Endothelial cell (in vitro differentiated cells): ENCODE results near the gene WNT1. TPM values are rescaled to one million over a fixed set of nuclear protein-coding genes. Genes with fewer than 3 reads are reported as not detected.

Source experiments
- DNase-seq: peaks from one replicate; pipeline ENCODE4 v3.0.0; 2021; ENCODE audit warnings: low spot score
- H3K27ac Mint-ChIP-seq: one replicate; pipeline ENCODE4 v1.8.0; 2021; ENCODE audit warnings: mixed read lengths, inconsistent platforms; ENCODE audit not compliant: unreplicated experiment
- H3K27me3 Mint-ChIP-seq: one replicate; pipeline ENCODE4 v1.8.0; 2021; ENCODE audit warnings: mild to moderate bottlenecking, moderate library complexity, mixed read lengths, inconsistent platforms; ENCODE audit not compliant: unreplicated experiment
- H3K36me3 Mint-ChIP-seq: one replicate; pipeline ENCODE4 v1.8.0; 2021; ENCODE audit warnings: mild to moderate bottlenecking, low read depth, mixed read lengths, inconsistent platforms; ENCODE audit not compliant: unreplicated experiment
- H3K4me1 Mint-ChIP-seq: one replicate; pipeline ENCODE4 v1.8.0; 2021; ENCODE audit warnings: mild to moderate bottlenecking, mixed read lengths, inconsistent platforms; ENCODE audit not compliant: unreplicated experiment
- H3K4me3 Mint-ChIP-seq: one replicate; pipeline ENCODE4 v1.8.0; 2021; ENCODE audit warnings: mild to moderate bottlenecking, mixed read lengths, inconsistent platforms; ENCODE audit not compliant: unreplicated experiment
- H3K9me3 Mint-ChIP-seq: one replicate; pipeline ENCODE4 v1.8.0; 2021; ENCODE audit warnings: mixed read lengths, inconsistent platforms; ENCODE audit not compliant: unreplicated experiment
- CTCF ChIP-seq: fragments of 200-600 bp; sonication (generic); IDR thresholded peaks from one replicate; pipeline ENCODE4 v1.5.0; 2021; ENCODE audit warnings: antibody characterized with exemption; ENCODE audit not compliant: unreplicated experiment
- total RNA-seq: library from RNA; stranded (reverse); fragmentation: NEBNext Ultra II Directional; extraction: Animal tissue kit (Norgen Biotek cat#: 25700); gene quantifications from one replicate; pipeline ENCODE4 v1.2.1, GENCODE V29; 2021; ENCODE audit not compliant: unreplicated experiment

The WNT1 gene
- total RNA-seq, 1 donor from 2014 or later, result not detected

GRCh38 chr12:48979602-48980388, 1.7 kb downstream of the WNT1 start:
- Mint-ChIP-seq H3K4me3 (peak overlapping the region; percentile 56), H3K4me1 (peaks cover 28% of the 10 kb centered on the region), H3K27me3 (peaks cover 60% of the 10 kb centered on the region), H3K36me3 (peaks cover 16% of the 10 kb centered on the region), H3K9me3 (no peaks in the 10 kb centered on the region), H3K27ac (no peak overlapping the region)
- no peak for TF ChIP-seq CTCF
- DNase-seq, result no peak

- Mint-ChIP-seq H3K4me1 (peaks cover 28% of the 10 kb centered on the region), H3K4me3 (peak overlapping the region; percentile 51), H3K9me3 (no peaks in the 10 kb centered on the region), H3K27ac (no peak overlapping the region), H3K36me3 (peaks cover 16% of the 10 kb centered on the region), H3K27me3 (peaks cover 60% of the 10 kb centered on the region)
- TF ChIP-seq CTCF, result no peak
- DNase-seq, result no peak
Observed at GRCh38 chr12:48980389-48980952, 2.3 kb downstream of the WNT1 start.

GRCh38 chr12:48980953-48981756, 3.0 kb downstream of the WNT1 start:
- Mint-ChIP-seq H3K4me3 (peak overlapping the region; percentile 65), H3K4me1 (peaks cover 28% of the 10 kb centered on the region), H3K27me3 (peaks cover 56% of the 10 kb centered on the region), H3K36me3 (peaks cover 16% of the 10 kb centered on the region), H3K9me3 (no peaks in the 10 kb centered on the region), H3K27ac (no peak overlapping the region)
- DNase-seq, result no peak
- TF ChIP-seq CTCF, result no peak

- Mint-ChIP-seq H3K4me1 (peaks cover 28% of the 10 kb centered on the region), H3K36me3 (peaks cover 16% of the 10 kb centered on the region), H3K27me3 (peaks cover 52% of the 10 kb centered on the region), H3K4me3 (peak overlapping the region; percentile 65), H3K27ac (no peak overlapping the region), H3K9me3 (no peaks in the 10 kb centered on the region)
- no peak for DNase-seq
- TF ChIP-seq CTCF, result no peak
Observed at GRCh38 chr12:48981757-48982157, 3.6 kb downstream of the WNT1 start.
